Stimulated activated CD8-positive, alpha-beta memory T cell treated with anti-CD3 and anti-CD28 coated beads, Interleukin-12 subunit alpha, Interleukin-12 subunit beta, amount 100 ng/mL, for 24 hours (primary cell): ENCODE data around the gene PPP1CC.
"Not testable (repeated sequence)": the region's sequence is repeated elsewhere in the genome, so short reads cannot be mapped to it uniquely, and the experiment has no call there.

Experiments used
- DNase-seq: peaks from one replicate; pipeline ENCODE4 v3.0.0-alpha.2; 2020; ENCODE audit errors: extremely low read depth

PPP1CC gene

DNA sequence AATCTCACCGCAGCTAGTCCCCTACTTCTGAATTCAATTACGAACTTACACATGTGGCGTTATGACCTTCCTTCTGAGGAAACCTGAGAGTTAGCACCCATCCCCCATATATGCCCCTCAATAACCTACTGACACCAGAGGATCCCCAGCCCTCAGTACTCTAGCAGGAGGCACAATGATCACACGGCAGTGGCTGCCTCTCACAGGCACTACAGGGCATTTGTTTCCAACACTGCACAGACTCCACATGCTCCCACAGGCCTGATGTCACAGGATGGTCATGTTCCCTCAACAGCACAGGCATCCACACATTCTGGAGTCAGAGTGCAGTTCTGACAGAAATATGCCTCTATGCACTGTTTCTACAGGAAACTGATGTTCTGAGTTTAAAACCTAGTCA, 17.4 kb downstream of the PPP1CC start:
- no peak for DNase-seq

DNA sequence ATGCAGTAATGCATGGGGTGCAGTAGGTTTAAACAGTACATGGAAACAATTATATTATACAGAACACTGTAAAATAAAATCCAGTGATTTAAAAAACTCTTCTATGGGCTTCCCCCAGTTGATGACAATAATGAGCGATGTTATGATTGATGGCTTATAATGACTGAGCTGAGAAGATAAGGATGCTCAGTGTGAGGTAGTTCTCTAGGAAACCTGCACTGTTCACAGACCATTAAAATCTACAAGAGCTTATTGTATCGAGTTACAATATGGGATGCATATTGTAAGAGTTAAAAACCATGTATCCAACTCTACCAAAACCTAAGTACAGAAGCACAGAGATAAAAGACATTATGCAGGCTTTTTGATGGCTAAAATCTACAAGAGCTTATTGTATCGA, 19.8 kb downstream of the PPP1CC start:
- DNase-seq: not testable (repeated sequence)

DNA sequence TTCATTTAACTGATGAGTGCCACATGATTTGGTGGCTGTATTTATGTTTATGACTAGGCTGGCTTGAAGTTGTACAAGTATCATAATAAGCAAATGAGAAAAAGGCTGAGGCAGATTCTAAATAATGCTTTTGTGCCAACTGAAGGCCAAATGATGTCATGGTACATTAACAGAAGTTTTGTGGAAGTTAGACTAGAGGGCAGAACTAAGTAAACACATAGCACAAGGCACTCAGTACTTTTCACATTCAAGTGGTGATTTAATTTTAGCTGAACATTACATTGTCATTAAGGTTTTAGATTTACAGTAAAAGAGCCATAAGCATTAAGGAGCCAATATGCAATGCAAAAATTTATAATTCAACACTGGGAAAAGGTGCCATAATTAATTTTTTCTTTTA, 21.1 kb downstream of the PPP1CC start:
- no peak for DNase-seq

DNA sequence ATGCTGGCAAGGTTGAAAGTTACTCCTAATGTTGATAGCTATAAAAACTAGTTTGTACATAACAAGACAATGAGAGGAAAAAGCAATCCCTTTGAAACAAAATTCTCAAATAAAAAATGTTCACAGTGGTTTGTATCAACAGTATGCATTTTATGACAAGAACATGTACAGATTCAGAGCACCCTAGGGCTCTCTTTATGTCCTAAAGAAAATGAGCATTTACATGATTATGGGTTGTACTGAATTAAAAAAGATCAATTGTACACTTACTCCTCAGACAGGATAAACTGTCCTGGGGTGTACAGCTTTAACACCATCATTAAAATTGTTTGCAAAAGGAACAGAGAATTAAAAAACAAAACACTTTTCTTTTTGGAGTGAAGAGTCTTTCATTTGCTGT, 22.2 kb downstream of the PPP1CC start:
- no peak for DNase-seq

DNA sequence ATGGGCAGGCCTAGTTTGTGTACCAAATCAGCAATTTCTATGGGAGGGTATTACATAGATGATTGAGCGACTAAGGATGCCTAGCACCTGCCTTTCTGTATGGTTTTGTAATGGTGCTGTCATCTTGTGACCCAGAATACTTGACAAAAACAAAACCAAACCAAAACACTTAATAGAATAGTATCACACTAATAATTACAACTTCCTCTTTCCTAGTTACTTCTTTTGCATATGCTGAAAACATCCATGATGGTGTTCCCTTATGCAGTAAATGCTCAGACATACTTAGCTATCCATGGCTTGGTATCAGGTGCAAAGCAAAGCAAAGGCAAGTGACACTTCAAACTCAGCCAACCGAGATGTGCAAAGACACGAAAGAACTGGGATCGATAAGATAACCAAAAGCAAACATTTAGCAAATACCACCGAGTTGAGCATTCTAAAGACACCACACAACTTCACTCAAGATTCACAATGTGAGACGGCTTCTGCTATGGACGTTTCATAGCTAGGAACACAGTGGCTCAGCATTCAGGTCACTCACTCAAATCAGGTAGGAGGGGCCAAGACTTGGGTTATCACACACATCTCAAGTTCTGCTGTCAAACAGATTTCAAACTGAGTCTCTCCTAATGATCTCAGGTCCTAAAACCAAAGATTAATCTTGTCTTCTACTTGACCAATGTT, 24.3 kb downstream of the PPP1CC start:
- DNase-seq: no peak

DNA sequence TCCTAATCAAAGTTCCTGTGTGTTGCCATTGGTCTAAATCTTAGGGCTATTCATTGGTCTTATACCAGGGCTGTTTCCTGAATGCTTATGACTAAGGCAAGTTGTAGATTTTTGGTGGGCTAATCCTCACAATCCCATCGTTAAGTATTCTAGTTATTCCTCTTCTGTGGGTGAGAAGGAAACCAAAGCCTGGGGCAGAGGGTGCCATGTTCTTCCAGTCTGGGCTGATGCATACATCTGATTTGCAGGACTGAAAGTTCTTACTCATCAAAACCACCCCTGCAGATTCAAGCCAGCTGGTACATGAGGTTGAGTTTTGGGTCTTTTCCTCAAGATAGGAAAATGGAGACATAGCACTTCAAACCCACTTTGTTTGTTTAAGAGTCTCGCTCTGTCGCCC, 25.7 kb downstream of the PPP1CC start:
- DNase-seq: no peak

DNA sequence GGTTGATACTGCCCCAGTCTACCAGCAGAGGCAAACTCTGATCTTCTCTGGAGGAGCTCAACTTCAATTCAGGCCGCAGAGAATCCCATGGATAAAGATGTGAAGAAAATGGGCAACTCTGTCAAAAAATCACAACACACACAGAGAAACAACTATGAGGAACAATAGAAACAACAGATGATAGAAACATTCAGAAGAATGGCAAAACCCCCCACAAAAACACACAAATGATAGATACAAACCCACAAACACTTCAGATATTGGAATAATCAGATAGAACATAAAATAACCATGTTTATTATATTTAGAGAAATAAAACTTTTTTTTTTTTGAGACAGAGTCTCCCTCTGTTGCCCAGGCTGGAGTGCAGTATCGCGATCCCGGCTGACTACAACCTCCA, 33.8 kb downstream of the PPP1CC start:
- no peak for DNase-seq

DNA sequence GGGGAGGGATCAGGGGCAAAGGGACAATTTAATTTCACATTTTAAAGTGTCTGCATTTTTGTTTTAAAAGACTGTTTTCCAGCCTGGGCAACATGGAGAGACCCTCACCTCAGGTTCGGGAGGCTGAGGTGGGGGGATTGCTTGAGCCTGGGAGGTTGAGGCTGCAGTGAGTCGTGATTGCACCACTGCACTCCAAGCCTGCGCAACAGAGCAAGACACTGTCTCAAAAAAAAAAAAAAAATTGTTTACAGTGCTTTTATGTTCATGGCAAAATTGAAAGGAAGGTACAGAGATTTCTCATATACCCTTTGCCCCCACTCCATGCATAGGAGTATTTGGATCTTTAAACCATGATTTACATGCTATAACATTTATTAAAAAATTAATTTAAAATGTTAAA, 37.4 kb downstream of the PPP1CC start:
- no peak for DNase-seq

DNA sequence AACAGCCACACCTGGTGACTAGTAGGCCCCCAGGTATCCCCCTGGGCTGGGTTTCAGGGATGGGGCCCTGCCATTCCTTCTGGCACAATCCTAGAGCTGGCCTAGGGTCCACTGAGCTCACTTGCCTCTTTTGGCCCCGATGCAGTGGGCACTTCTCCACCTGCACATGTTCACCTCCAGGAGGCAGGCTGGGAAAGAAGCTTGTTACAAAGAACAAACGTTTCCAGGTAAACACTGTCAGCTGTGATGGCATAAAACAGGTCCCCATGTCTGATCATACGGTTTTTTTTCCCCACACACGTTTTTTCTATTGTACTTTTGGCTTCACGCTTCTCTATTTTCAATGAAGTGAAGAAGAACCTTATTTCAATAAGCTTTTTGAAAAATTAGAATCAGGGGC, 37.9 kb downstream of the PPP1CC start:
- DNase-seq: no peak

DNA sequence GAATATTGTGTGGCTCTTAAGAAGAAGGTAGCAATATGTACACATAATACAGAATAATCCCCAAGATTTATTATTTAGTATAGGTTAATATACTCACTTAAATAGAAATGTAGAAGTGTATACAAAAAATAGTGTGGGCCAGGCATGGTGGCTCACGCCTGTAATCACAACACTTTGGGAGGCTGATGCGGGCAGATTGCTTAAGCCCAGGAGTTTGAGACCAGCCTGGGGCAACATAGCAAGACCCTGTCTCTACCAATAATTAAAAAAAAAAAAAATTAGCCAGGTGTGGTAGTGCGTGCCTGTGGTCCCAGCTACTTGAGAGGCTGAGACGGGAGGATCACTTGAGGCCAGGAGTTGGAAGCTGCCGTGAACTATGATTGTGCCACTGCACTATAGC, 38.5 kb downstream of the PPP1CC start:
- DNase-seq: no peak

DNA sequence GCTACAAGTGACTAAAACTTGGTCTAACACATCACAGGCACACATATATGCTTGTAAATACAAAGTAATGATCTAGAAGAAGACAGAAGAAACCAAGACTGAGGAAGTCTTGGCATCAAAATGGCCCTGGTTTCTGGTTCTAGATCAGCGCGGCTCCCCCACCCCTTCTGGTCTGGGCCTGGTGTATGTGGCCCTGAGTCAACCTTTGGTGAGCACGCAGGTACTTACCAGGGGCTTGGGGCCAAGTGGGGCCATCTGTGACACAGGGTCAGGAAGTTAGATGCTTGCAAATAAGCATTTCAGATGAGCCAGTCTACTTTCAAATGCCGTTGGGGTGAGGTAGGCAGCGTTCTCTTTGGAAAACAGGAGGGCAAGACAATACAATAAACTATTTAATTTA, 40.6 kb downstream of the PPP1CC start:
- no peak for DNase-seq

DNA sequence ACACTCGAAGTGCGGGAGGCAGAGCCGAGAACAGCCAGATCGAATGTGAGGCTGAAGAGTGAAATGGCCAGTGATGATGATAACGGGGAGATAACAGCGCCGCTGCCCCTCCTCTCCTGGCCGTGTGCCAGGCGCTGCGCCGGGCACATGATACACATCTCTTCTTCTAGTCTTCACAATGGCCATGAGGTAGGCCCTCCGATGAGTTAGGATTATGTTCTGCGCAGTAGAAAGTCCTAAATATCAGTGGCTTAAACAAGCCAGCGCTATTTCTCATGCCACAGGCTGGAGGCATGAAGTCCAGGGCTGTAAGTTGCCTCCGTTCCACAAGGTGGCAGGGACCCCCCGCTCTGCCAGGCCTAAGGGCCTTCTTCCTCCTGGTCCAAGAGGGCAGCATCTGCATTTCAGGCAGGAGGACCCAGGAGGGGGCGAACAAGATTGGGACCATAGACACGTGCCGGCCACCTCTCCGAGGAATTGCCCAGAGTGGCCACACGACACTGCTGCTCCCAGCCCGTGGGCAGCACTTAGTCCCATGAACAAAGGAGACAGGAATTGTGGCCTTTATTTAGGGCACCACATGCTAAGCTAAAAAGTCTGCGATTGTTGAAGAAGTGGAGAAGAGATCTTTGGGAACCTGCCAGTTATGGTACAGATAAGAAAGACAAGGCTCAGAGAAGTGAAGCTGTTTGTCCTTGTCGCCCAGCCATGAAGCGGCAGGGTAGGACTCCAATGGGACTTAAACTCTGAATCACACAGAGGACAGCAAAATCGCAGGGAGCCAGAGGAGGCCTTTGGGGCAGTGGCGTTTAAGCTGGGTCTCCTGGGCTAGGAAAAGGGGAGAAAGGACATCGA, 42.9 kb downstream of the PPP1CC start:
- DNase-seq: no peak

DNA sequence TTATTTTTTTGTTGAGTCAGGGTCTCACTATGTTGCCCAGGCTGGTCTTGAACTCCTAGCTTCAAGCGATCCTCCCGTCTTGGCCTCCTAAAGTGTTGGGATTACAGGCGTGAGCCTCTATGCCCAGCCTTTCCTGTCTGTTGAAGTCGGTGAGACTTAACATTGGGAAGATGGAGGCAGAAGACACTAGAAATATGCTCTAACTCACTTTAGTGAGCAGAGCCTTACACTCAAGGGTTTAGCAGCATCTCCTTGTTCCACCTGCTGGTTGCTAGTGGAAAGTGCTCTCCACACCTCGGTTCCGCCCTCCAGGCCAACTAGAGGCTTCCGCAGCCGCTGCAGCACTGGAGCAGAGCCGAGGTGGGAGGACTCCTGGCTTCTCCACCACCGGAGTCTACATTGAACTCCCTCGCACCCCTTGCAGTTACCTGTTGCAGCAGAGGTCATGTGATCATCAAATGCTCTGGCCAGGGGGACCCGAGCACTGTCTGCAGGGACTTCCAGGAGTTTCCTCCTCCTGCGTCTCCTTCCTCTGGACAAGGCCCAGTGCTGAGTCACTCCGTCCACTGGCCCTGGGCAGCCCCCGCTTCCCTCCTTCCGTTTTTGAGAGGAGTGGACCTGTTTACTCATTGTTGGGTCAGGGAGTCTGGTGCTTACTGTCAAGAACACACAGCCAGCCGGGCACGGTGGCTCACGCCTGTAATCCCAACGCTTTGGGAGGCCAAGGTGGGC, 44.4 kb downstream of the PPP1CC start:
- DNase-seq: peak; percentile 33

DNA sequence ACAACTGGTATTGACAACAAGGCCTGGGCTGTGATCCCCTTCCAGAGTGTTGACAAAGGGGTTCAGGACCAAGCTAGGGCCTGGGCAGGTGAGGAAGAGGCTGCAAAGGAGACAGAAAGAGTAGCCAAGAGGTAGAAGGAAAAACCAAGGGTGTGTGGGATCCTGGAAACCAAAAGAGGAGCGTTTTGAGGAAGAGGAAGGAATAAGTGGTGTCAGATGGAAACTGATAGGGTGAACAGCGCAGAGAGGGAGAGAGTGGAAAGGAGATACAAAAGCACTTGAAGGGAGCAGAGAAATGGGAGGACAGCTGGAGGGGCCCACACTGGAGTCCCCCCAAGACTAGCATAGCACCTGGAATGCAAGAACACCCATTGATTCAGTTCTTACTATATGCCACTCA, 45.5 kb downstream of the PPP1CC start:
- DNase-seq: no peak

DNA sequence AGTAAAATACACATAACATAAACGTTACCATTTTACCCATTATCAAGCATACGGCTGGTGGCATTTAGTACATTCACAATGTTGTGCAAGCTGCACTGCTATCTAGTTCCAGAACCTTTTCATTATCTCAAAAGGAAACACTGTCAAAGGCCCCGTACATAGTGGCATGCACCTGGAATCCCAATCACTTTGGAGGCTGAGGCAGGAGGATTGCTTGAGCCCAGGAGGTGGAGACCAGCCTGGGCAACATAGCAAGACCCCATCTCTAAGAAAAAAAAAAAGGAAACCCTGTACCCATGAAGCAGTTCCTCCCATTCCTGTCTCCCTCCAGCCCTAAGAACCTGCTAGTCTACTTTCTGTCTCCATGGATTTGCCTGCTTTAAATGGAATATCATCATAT, 46.4 kb downstream of the PPP1CC start:
- no peak for DNase-seq

DNA sequence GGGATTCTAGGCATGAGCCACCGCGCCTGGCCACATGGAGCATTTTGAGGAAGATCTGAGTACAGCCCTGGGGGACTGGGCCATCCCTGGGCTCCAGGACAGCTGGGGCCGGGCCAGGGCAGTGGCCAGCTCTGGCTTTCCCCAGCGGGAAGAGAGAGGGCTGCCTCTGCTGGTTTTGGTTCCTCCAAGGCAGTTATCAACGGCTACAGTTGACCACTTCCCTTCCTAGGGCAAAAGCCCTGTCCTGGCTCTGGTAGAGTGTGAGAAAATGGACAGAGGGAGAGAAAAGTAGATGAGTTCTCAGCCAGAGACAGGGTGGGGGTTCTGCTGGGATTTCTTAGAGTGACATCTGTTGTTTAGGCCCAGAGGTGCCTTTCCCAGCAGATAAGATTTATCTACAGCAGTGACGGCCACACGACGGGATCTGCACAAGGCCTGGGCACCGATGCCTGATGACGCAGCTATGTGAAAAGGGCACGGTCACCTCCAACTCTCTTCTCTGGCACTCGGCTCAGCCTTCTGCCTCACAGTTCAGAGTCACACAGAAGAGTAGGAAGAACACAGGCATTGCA, 48.3 kb downstream of the PPP1CC start:
- no peak for DNase-seq

DNA sequence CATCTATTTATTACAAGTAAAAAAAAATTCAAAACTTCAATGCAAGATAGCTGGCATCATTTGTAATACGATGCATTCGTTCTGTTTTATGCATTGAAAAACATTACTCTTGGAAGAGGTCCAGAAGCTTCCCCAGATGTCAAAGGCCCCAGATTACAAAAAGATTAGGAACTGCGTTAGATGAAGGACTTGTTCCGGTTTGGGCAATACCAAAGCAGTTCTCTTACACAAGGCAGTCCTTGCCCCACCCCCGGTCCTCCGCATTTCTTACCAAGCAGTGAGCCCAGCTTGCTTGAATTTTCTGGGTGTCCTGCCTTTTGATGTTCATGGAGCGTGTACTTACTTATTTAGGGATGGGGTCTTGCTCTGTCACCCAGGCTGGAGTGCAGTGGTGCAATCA, 49.0 kb downstream of the PPP1CC start:
- no peak for DNase-seq

DNA sequence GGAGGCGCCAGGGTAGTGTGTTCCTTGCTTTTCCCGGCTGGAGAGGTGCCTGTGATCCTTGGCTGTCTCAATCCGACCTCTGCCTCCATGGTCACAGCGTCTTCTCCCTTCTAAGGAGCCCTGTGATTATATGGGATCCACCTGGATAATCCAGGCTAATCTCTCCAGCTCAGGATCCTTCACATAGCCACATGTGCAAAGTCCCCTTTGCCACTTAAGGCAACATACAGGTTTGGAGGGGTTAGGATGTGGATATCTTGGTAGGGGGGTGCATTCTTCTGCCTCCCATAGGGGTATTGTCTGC, 52.6 kb downstream of the PPP1CC start:
- no peak for DNase-seq

DNA sequence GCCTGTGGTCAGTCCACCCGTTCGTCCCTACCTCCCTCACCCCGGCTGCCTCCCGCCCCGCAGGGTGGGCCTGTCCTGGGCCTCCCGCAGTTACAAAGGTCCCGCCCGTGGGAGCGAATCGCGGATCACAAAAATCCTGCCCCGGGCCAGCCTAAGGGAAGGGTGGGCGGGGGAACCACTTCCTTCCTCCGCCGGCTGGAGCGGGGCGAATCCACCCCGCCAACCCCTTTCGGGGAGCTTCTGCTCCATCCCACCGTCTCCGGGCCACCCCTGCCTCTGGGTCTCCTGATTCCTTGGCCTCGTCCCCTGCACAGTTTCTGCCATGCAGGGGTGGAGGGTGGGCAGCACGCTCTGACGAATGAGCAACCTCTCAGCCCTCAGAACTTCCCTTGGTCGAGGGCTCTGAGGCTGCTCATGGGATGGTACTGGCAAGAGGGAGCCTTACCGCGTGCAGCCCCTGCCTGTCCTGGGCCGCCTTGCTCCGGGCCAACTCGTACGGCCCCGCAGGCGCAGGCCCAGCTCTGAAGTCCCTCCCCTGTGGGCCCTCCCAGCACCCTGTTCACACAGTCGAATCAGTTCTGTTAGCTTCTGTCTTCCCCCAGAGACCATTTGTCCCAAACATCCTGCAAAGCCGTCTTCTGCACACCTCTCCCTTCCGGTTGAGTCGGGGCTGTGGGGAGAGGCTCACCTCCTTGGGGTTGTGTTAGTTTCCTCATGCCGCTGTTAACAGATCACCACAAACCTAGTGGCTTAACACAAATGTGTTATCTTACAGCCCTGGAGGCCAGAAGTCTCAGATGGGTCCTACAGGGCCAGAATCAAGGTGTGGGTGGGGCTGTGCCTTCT, 53.2 kb downstream of the PPP1CC start:
- peak; percentile 15 for DNase-seq

DNA sequence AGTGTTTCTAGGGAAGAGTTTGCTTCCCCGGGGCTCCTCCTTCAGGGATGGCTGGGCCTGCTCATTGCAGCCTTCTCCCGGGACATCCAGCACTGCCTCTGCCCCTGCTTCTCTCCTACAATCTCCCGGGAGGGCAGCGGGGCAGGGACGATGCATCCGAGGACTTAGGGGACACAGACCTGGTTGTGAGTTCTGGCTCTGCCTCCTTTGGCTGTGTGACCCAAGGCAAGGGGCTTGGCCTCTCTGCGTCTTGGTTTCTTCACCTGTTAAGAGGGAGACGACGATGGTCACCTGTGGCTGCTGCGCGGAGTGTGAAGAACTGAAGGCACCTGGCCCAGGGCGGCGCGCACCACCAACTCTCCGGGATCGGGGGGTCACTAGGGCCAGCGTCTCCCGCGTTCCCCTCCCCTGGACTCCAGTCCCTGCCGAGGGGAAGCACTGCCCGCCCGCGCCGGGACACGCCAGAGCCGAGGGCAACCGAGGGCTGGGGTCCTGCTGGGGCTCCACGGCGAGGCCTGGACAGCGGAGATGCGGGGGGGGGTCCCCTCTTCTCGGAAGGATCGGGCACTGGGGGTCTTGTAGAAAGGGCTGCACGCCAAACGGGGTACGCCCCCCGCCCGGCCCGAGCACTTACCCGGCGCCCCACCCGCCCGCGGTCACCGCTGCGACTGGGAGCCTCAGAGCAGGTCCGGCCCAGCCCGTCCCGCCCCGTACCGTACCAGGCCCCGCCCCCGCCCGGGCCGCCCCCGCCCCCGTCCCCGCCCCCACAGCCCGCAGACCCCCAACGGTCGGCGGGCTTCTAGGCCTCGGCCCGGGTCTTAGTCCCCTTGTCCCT, 54.0 kb downstream of the PPP1CC start, which contains the start of gene HVCN1:
Gene HVCN1 (minus strand): TSS at position 670 of the 835 bp plus-strand sequence. CDS start 5,870 bp downstream, outside the sequence.
- DNase-seq: no peak
